Liver (tissue), 9 donors: ENCODE data around the gene FREY1. TPM values are rescaled to one million over a fixed set of nuclear protein-coding genes. Genes with fewer than 3 reads are reported as not detected.

ENCODE experiments used
- DNase-seq: peaks from one replicate; pipeline ENCODE4 v3.0.0-alpha.2; 2017; ENCODE audit warnings: low spot score
- H3K27ac ChIP-seq, 2 donors: one replicate each; pipeline ENCODE4 v1.7.0; 2013; ENCODE audit warnings: inconsistent platforms in 2 of 2, low read length in 2 of 2, control low read depth in 1 of 2, low read depth in 1 of 2, mild to moderate bottlenecking in 1 of 2
- H3K27me3 ChIP-seq, 4 donors: one replicate each; pipeline versions ENCODE4 v1.6.1 to v1.7.0; 2013; ENCODE audit warnings: low read length in 3 of 4, inconsistent platforms in 1 of 4, mild to moderate bottlenecking in 1 of 4, moderate library complexity in 1 of 4; ENCODE audit not compliant: control insufficient read depth in 4 of 4, insufficient read depth in 4 of 4
- H3K36me3 ChIP-seq, 4 donors: one replicate each; pipeline versions ENCODE4 v1.6.1 to v1.7.0; 2013; ENCODE audit warnings: low read length in 3 of 4, mild to moderate bottlenecking in 3 of 4, low read depth in 1 of 4, moderate library complexity in 1 of 4; ENCODE audit not compliant: control insufficient read depth in 4 of 4, insufficient read depth in 3 of 4
- H3K4me1 ChIP-seq, 4 donors: one replicate each; pipeline versions ENCODE4 v1.6.1 to v1.7.0; 2013; ENCODE audit warnings: low read length in 3 of 4, mild to moderate bottlenecking in 3 of 4, moderate library complexity in 1 of 4; ENCODE audit not compliant: control insufficient read depth in 4 of 4, insufficient read depth in 4 of 4
- H3K4me3 ChIP-seq, 3 donors: one replicate each; pipeline versions ENCODE4 v1.6.1 to v1.7.0; 2013; ENCODE audit warnings: low read length in 3 of 3, control low read depth in 1 of 3, low read depth in 1 of 3, mild to moderate bottlenecking in 1 of 3
- H3K9ac ChIP-seq, 2 donors: one replicate each; pipeline ENCODE4 v1.7.0; 2013; ENCODE audit warnings: low read length in 2 of 2, mild to moderate bottlenecking in 2 of 2, moderate library complexity in 2 of 2, control low read depth in 1 of 2, low read depth in 1 of 2
- H3K9me3 ChIP-seq, 4 donors: one replicate each; pipeline versions ENCODE4 v1.6.1 to v1.7.0; 2013; ENCODE audit warnings: low read length in 3 of 4; ENCODE audit not compliant: control insufficient read depth in 4 of 4
- ATF3 ChIP-seq: IDR thresholded peaks from 2 replicates; pipeline ENCODE4 v1.6.1; 2016; ENCODE audit warnings: antibody characterized with exemption
- CTCF ChIP-seq: fragments of 150-350 bp; IDR thresholded peaks from 2 replicates; pipeline ENCODE4 v1.5.1; 2017; ENCODE audit warnings: improper control_type of control experiment, low read depth, low read length; ENCODE audit not compliant: missing input control
- FOXA1 ChIP-seq: IDR thresholded peaks from 2 replicates; pipeline ENCODE4 v1.6.1; 2016; ENCODE audit warnings: antibody characterized with exemption
- GABPA ChIP-seq, 2 donors: IDR thresholded peaks in 1 of 2; conservative IDR thresholded peaks in 1 of 2; 2 replicates each; pipeline ENCODE4 v1.6.1; 2016; ENCODE audit warnings: antibody characterized with exemption in 2 of 2, mild to moderate bottlenecking in 1 of 2, moderate library complexity in 1 of 2
- HNF4A ChIP-seq, 2 donors: conservative IDR thresholded peaks; 2 replicates each; pipeline ENCODE4 v1.6.1; 2016; ENCODE audit warnings: antibody characterized with exemption in 2 of 2, mild to moderate bottlenecking in 2 of 2
- HNF4G ChIP-seq: IDR thresholded peaks from 2 replicates; pipeline ENCODE4 v1.6.1; 2016; ENCODE audit warnings: antibody characterized with exemption
- NR2F2 ChIP-seq: IDR thresholded peaks from 2 replicates; pipeline ENCODE4 v1.6.1; 2016; ENCODE audit warnings: antibody characterized with exemption
- RAD21 ChIP-seq, 2 donors: IDR thresholded peaks; 2 replicates each; pipeline ENCODE4 v1.6.1; 2016; ENCODE audit warnings: antibody characterized with exemption in 2 of 2, mild to moderate bottlenecking in 2 of 2
- REST ChIP-seq: IDR thresholded peaks from 2 replicates; pipeline ENCODE4 v1.6.1; 2016; ENCODE audit warnings: antibody characterized with exemption, mild to moderate bottlenecking
- RXRA ChIP-seq, 2 donors: IDR thresholded peaks; 2 replicates each; pipeline ENCODE4 v1.6.1; 2017 to 2018; ENCODE audit warnings: antibody characterized with exemption in 2 of 2, mild to moderate bottlenecking in 1 of 2
- SP1 ChIP-seq: IDR thresholded peaks from 2 replicates; pipeline ENCODE4 v1.6.1; 2018; ENCODE audit warnings: antibody characterized with exemption, mild to moderate bottlenecking
- TAF1 ChIP-seq: conservative IDR thresholded peaks from 2 replicates; pipeline ENCODE4 v1.6.1; 2016; ENCODE audit warnings: antibody characterized with exemption, mild to moderate bottlenecking
- YY1 ChIP-seq: IDR thresholded peaks from 2 replicates; pipeline ENCODE4 v1.6.1; 2016; ENCODE audit warnings: antibody characterized with exemption, mild to moderate bottlenecking
- ZBTB33 ChIP-seq: IDR thresholded peaks from 2 replicates; pipeline ENCODE4 v1.6.1; 2016; ENCODE audit warnings: antibody characterized with exemption
- WGBS: extraction: QIAGEN DNeasy Blood & Tissue Kit; methylation state at CpG from one replicate; pipeline ENCODE4 v1.1.7; 2013; 5-methylcytosine and 5-hydroxymethylcytosine counted together
- polyA plus RNA-seq, 2 donors: library from polyadenylated mRNA; stranded (reverse) in 1 of 2; unstranded in 1 of 2; fragments of 200-250 nt in 1 of 2; fragments of >200 nt in 1 of 2; fragmentation: Nextera tagmentation in 1 of 2; extraction: Ambion mirVana in 1 of 2; gene quantifications; one replicate each; pipeline versions ENCODE4 v1.2.1 to v1.2.3, GENCODE V29; 2013 to 2015
- total RNA-seq, 2 donors: library from RNA; depleted of rRNA; stranded (reverse); fragments of >200 nt; gene quantifications; one replicate each; pipeline ENCODE4 v1.2.3, GENCODE V29; 2014
- donor health status: healthy.
- donor health status: healthy.
- donor health status: healthy.
- donor health status: healthy.
- donor health status: healthy.

Gene FREY1
- total and polyA plus RNA-seq, 4 donors = 0.18 to 2.1 (median 0.75) TPM; not detected in 1

GRCh38 chr11:45922425-45923082, 15.5 kb upstream of the FREY1 start, which contains the start of gene LARGE2:
Gene LARGE2 (plus strand): TSS chr11:45922656. CDS start chr11:45922883, 227 bp downstream.
- Histone ChIP-seq H3K9ac (no peak within 1 kb of the TSS), H3K4me3 (peak within 1 kb of the TSS in 1 of 3 donors; percentile 51), H3K36me3 (no peaks in the 10 kb centered on the region), H3K9me3 (no peaks in the 10 kb centered on the region), H3K27me3 (no peaks in the 10 kb centered on the region), H3K4me1 (peaks cover 0 to 15% (median 9%) of the 10 kb centered on the region in 4 donors), H3K27ac (no peak within 1 kb of the TSS)
- no peak for TF ChIP-seq GABPA (IDR thresholded peaks at IDR 0.05 in 1 of 2, conservative IDR thresholded peaks at IDR 0.05 in 1 of 2)
- no peak for TF ChIP-seq NR2F2
- TF ChIP-seq HNF4A (conservative IDR thresholded peaks at IDR 0.05) = no peak
- TF ChIP-seq ZBTB33 = no peak
- TF ChIP-seq SP1 = no peak
- TF ChIP-seq RAD21 (IDR thresholded peaks at IDR 0.05) = no peak
- TF ChIP-seq ATF3 = no peak
- no peak for TF ChIP-seq HNF4G
- whole genome bisulfite sequencing = 2% methylated on average over 73 of the region's 73 CpGs
- no peak for DNase-seq

GRCh38 chr11:45921561-45922424, 14.7 kb upstream of the FREY1 start:
- Histone ChIP-seq H3K4me3 (peak overlapping the region in 1 of 3 donors; percentile 51), H3K27me3 (no peaks in the 10 kb centered on the region), H3K9me3 (no peaks in the 10 kb centered on the region), H3K4me1 (peaks cover 4 to 22% (median 12%) of the 10 kb centered on the region in 4 donors), H3K9ac (no peak overlapping the region), H3K27ac (no peak overlapping the region), H3K36me3 (no peaks in the 10 kb centered on the region)
- DNase-seq = no peak
- TF ChIP-seq RAD21 (IDR thresholded peaks at IDR 0.05) = no peak
- TF ChIP-seq SP1 = peak; percentile 22
- WGBS = 29% methylated on average over 54 of the region's 54 CpGs

- peaks cover 7 to 31% (median 19%) of the 10 kb centered on the region in 4 donors for H3K4me1 ChIP-seq
- DNase-seq = no peak
- H3K4me3 ChIP-seq = no peak overlapping the region
- H3K36me3 ChIP-seq = peaks cover 0 to 3% (median 0%) of the 10 kb centered on the region in 4 donors
- 95% methylated on average over 6 of the region's 6 CpGs for WGBS
- no peak overlapping the region for H3K9ac ChIP-seq
- no peaks in the 10 kb centered on the region for H3K27me3 ChIP-seq
- H3K27ac ChIP-seq = no peak overlapping the region
- H3K9me3 ChIP-seq = no peaks in the 10 kb centered on the region
- TF ChIP-seq RAD21 (IDR thresholded peaks at IDR 0.05) (no peak), GABPA (IDR thresholded peaks at IDR 0.05 in 1 of 2, conservative IDR thresholded peaks at IDR 0.05 in 1 of 2) (no peak), HNF4G (no peak), YY1 (no peak), FOXA1 (no peak), TAF1 (no peak), CTCF (no peak), REST (no peak), ATF3 (no peak), RXRA (IDR thresholded peaks at IDR 0.05) (no peak)
Measured at GRCh38 chr11:45920531-45921477, 13.7 kb upstream of the FREY1 start.
